HG03457 (cell line): ENCODE results near the gene PRRX2.

ENCODE experiments used
- ATAC-seq: cut with Tn5 transposase; IDR thresholded peaks from one replicate; pipeline ENCODE4 v1.9.1; 2021; ENCODE audit warnings: moderate number of reproducible peaks; ENCODE audit not compliant: unreplicated experiment

Gene PRRX2

GRCh38 chr9:129701549-129701948 lies 36.1 kb downstream of the PRRX2 start:
- no peak for ATAC-seq

GRCh38 chr9:129702589-129703520 lies 37.4 kb downstream of the PRRX2 start:
- no peak for ATAC-seq

DNA sequence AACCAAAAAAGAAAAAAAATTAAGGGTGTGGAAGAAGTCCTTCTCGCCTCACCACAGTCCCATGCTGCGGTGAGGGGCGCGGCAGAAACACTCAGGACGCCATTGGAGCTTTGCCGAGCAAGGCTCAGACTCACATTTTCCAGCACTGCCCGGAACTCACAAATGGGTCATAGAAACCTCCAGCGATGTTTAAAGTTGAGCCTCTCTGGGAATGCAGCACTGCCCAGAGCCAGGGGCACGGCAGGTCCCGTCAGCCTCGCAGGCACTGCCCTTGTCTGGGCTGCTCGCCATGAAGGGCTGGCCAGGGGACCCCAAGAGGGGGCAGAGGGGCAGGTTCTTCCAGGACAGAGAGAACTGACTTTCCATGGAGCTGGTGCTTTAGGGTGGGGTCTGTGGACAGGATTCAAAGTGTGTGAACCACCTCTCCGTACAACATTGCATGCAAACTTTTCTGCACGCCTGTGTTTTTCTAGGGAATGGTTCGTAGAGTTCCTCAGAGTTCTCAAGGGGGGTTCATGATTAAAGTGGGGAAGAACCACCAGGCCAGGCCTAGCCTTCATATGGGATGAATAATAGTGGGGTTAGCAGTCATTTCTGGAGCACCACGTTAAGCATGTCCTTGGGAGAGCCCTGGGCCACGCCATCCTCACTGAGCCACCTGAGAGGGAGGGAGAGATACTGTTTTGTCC lies 38.4 kb downstream of the PRRX2 start:
- no peak for ATAC-seq

DNA sequence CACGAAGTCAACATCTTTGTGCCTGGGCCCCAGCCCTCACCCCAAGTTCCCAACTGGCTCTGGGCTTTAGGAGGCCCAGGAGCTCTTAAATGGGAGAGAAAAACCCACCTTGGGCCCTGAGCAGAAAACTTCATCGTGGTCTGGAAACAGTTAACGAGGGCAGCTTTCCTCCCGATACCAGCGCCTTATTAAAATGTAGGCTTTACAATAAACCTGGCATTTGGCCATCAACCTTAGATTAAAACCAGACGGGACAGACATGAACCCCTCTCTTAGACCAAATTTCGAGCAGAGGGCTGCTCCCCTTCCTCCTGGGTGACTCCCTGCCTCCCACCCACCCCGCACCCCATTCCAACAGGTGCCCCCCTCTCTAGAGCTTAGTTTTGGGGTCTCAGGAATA lies 39.4 kb downstream of the PRRX2 start:
- no peak for ATAC-seq

DNA sequence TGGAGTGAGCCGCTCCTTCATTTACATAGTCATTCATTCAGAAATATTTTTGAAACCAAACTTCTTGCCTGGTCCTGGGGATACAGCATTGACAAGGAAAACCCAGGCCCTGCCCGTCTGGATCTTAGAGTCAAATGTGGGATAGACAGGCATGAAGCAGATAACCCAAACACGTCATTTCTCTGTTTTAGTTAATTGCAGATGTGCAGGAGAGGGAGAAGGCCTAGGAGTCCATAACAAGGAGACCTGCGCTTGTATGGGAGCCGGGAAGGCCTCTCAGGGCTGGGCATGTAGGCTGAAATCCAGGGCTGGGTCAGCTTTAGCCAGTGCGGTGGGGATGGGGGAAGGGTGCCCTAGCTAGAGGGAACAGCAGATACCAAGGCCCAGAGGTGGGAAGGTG lies 43.3 kb downstream of the PRRX2 start:
- ATAC-seq: no peak

DNA sequence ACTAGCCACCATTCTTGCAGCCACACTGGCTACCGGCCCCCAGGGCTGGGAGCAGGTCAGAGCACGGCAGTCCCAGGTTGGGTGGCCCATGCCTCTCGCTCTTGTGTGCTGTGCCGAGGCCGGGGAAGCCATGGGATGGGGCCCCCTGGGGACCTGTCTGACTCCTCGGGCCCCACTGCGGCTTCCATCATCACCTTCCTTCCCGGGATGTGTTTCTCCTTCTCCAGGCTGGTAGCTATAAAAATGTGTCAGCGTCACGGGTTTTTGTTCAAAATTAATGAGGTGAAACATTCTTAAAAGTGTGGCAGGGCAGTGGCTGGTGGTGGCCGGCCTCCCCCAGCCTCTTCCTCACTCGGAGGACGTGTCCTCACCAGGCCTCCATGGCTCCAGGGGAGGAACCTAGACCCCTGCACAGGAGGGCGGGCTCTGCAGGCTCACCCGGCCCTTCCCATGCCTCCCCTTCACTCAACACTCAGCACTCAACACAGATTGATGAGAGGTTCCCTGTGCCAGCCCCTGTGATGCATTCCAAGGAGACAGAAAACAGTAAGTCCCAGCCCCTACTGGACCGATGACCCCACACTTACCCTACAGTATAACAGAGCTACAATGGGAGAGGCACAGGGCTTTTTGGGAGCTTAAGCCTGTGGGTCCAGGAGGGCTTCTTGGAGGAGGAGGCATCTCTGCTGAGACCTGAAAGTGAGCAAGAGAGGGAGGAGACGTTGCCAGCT lies 44.2 kb downstream of the PRRX2 start:
- no peak for ATAC-seq

DNA sequence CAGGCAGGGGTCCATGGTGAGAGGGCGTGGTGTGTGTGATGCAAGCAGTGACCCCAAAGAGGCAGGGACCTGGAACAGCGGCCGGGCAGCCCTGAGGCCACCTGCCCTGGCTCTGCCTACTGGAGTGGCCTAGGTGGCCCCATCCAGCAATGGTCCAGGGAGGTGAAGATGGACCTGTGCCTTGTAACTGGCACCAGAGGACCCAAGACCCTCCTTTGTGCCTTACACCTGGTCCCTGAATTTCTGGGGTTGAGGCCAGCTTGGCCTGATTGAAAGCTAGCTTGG lies 44.7 kb downstream of the PRRX2 start:
- ATAC-seq: no peak

DNA sequence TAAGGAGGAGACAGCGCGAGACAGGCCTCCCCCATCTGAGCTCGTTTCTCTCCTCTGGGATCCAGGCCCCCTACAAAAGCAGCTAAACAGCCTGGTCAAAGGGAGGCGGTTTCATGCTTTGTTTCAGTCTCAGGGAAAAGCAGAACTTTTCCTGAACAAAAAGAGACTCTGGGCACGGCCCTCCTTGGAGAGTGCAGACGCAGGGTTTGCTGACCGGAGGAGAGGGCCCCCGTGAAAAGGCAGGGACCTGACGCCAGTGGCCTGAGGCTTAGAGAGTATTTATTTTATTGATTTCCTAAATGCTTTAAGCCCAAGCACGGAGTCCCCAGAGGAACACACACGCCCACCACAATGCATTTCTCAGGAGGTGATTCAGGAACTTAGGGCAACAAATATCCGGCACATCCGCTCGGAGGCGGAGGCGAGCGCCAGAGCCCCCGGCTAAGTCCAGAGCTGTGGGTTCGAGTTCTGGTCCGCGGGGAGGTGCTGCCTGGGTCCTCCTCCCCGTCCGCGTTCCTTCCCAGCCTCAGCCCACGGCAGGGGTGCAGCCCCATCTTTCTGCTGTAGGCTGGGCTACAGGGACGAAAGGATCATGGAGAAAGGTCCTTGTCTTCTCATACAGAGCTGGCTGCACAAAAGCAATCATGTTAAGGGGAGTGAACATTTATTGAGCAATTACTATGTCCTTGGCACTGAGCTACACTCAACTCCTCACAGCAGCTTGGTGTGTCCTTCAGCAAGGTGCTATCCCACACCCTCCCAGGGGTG lies 47.4 kb downstream of the PRRX2 start:
- ATAC-seq: no peak

DNA sequence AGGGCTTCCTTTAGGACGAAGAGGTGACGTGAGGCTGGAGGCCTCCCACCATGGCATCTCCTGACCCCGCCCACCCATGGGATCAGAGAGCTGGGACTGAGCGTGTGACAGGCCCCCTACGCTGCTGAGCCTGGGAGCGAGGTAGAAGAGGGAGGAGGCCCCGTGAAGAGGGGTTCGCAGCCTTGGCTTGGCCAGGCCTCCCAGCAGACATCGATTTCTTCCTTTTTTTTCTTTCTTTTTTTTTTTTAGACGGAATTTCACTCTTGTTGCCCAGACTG lies 47.9 kb downstream of the PRRX2 start:
- no peak for ATAC-seq

DNA sequence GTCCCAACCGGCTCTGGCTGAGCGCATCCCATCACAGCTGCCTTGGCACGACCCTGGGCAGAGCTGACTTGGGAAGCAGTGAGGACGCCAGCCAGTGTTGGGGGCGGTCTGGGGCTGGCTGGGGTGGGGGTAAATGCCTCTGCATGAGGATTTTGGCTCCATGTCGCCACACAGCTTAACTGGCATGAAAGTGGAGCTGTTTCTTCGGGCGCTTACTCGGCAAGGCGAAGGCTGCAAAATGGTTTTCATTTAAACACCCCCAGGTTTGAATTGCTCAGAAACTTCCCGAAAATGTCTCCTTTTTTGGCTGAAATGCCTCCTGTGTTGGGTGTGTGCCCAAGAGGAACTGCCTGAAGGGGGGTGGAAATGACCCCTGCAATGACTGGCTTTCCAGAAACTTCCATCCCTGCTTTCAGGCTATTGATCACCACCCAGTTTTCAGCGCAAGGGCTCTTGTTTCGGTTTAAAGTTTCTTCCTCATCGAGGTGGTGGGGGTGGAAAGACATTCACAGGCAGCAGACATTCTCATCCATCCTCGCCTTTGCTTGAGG lies 49.1 kb downstream of the PRRX2 start:
- no peak for ATAC-seq

DNA sequence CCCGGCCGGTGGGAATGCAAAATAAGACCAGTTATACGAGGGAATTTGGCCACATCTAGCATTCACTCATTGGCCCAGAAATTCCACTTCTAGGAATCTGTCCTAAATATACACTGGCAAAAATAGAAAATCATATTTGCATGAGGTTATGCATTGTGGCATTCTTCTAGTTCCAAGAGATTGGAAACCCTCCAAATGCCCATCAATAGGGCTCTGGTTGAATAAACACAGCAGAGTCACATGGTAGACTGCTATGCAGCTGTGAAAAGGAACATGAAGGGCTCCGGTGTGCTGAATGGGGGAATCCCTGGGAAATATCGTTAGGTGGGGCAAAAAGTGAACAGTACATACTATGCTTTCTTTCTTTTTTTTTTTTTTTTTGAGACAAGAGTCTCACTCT lies 50.6 kb downstream of the PRRX2 start:
- ATAC-seq: no peak

DNA sequence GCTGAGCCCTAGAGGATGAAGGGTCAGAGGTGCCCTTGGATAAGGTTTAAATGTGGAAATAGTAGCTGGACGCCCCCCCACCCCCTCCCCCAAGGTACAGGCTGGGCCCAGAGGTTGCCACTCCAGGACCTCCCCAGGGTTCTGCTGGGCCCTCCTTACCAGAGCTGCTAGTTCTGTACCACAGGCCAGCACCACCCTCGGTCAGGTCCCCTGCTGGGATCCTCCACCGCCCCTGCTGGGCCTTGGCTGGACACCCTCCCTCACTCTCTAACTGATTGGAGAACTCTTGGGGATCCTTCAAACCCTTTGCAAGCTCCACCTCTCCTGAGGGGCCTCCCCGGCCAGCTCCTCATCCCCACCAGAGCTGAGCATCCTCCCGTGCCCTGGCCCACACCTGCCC lies 52.5 kb downstream of the PRRX2 start:
- ATAC-seq: no peak

DNA sequence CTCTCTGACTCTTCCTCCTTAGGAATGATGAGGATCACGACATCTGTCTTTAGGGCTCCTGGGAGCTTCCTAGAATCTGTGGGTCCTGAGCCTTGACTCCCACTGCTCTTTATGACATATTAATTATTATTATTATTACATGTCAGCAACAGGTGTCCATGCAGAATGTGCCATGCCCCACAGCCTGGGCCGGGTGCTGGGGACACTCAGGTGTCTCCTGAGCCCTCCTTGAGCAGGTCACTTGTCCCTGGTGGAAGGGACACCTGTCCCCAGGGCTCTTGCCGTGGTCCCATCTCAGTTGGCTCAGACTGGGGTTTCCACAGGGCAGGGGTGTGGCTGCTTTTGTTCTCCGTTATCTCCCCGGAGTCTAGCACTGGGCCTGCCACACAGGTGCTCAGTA lies 53.2 kb downstream of the PRRX2 start:
- no peak for ATAC-seq

- ATAC-seq: no peak
Observed at GRCh38 chr9:129719135-129719534, 53.7 kb downstream of the PRRX2 start.

GRCh38 chr9:129720181-129720864 lies 54.9 kb downstream of the PRRX2 start:
- ATAC-seq: no peak

DNA sequence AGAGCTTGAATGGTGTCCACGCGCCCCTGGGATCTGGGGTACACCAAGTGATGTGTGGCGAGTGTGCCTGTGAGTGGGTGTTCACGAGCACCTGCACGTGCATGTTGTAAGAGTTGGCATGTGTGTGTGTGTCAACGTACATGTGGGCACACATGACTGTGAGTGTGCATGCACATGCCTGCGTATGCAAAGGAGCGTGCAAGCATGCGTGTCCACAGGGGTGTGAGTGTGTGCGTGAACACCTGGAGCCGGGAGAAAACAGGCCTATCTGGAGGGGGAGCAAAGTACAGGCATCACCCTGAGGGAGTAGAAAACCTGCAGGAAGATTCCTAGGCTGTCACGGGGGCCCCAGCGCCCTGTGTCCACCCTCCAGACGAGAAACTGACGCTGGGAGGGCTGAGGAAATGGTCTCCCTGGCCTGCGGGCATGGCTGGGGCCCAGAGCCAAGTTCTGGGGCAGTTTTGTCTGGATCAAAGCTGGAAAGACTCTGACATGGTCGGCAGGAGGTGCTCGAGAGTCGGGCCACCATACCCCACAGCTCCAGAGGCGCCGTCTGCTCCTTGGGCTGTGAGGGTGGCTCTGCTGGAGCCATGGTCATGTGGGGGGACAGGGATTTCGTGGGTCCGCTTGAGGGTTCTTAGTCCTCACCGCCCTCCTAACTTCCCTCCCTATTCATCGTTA lies 55.6 kb downstream of the PRRX2 start:
- ATAC-seq: no peak

DNA sequence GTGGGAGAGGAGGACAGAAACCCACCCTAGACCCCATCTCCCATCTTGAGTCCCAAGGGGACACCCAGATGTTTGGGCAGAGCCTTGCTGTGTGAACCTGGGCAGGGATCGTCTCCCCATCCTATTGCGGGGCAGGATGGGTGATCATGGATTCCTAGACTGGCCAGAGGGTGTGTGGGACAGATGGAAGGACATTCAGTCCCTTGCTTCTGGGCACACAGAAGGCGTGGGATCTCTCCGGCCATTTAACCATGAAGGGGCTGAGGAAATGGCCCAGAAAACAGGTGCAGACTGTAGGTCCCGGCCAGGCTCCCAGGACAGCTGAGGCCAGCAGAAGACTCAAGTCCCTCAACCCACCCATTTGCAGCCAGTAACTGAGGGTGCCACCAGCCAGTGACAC lies 57.5 kb downstream of the PRRX2 start:
- no peak for ATAC-seq

- ATAC-seq: no peak
Observed at GRCh38 chr9:129724456-129725190, 59.2 kb downstream of the PRRX2 start.

DNA sequence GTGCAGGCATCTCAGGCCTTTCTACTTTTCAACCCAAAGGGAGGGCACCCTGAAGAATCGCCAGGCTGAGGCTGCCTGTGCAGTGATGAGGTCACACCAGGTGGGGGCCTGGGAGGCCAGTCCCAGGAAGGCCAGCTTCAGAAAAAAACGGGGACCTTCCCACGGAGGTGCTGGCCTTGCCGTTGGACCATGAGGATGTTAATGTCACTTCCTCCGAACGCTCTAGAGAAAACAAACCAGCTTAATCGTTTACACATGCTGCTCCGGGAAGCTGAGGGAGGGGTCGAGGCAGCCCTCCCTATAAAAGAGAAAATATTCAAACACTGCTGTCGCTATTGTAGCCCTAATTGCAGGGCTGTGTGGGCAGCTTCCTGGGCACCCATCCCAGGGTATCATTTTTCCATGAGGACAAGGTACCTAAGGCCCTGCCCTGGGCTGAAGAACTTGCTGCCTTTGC lies 60.4 kb downstream of the PRRX2 start:
- no peak for ATAC-seq
